CD4-positive, alpha-beta T cell treated with Interleukin-6 at 100 ng/mL for 8 hours (primary cell): Measurements from ENCODE around the gene TMED9.

Experiments
- DNase-seq: peaks from one replicate; pipeline ENCODE4 v3.0.0-alpha.2; 2020; ENCODE audit warnings: mixed read lengths, low spot score

TMED9 gene

GRCh38 chr5:177578316-177578715 lies 13.7 kb upstream of the TMED9 start:
- no peak for DNase-seq

- DNase-seq = no peak
Measured at GRCh38 chr5:177588413-177588909, 3.5 kb upstream of the TMED9 start.

- DNase-seq = no peak
Measured at GRCh38 chr5:177590406-177590805, 1.6 kb upstream of the TMED9 start.

- no peak for DNase-seq
Measured at GRCh38 chr5:177591690-177592009, 353 bp upstream of the TMED9 start.

GRCh38 chr5:177592905-177593304 lies 902 bp downstream of the TMED9 start:
- no peak for DNase-seq

GRCh38 chr5:177593511-177593910 lies 1.5 kb downstream of the TMED9 start:
- DNase-seq = no peak

GRCh38 chr5:177594071-177594470 lies 2.1 kb downstream of the TMED9 start:
- no peak for DNase-seq

- DNase-seq = no peak
Measured at GRCh38 chr5:177595026-177595585, 3.1 kb downstream of the TMED9 start.

- DNase-seq = no peak
Measured at GRCh38 chr5:177595991-177596774, 4.2 kb downstream of the TMED9 start.

GRCh38 chr5:177596775-177597238 lies 4.8 kb downstream of the TMED9 start:
- DNase-seq = no peak

- no peak for DNase-seq
Measured at GRCh38 chr5:177598477-177598876, 6.5 kb downstream of the TMED9 start.

- DNase-seq = peak; percentile 82
Measured at GRCh38 chr5:177599731-177600507, 7.9 kb downstream of the TMED9 start, which contains the start of gene B4GALT7. TSS of gene B4GALT7 (plus strand) at chr5:177600132. CDS start at chr5:177600211, 79 bp downstream.

GRCh38 chr5:177600508-177601018 lies 8.6 kb downstream of the TMED9 start:
- no peak for DNase-seq

GRCh38 chr5:177601126-177601525 lies 9.1 kb downstream of the TMED9 start:
- DNase-seq = no peak

GRCh38 chr5:177601577-177602457 lies 9.8 kb downstream of the TMED9 start:
- no peak for DNase-seq

- DNase-seq = no peak
Measured at GRCh38 chr5:177602458-177602830, 10.4 kb downstream of the TMED9 start.

- DNase-seq = no peak
Measured at GRCh38 chr5:177603631-177604030, 11.6 kb downstream of the TMED9 start.

GRCh38 chr5:177604116-177604521 lies 12.1 kb downstream of the TMED9 start:
- DNase-seq = no peak

- DNase-seq = no peak
Measured at GRCh38 chr5:177604656-177605055, 12.7 kb downstream of the TMED9 start.

- DNase-seq = no peak
Measured at GRCh38 chr5:177605078-177605477, 13.1 kb downstream of the TMED9 start.

GRCh38 chr5:177605667-177606066 lies 13.7 kb downstream of the TMED9 start:
- no peak for DNase-seq
